KMS-11 (cell line): ENCODE results near the gene NCAN.

Experiments used
- H2AFZ ChIP-seq: fragments of 200-600 bp; sonication (generic); 2 replicates; pipeline ENCODE4 v1.6.1; 2016; ENCODE audit warnings: antibody characterized with exemption, mixed run types, low read depth
- H3K27ac ChIP-seq: fragments of 200-600 bp; sonication (generic); 2 replicates; pipeline ENCODE4 v1.6.1; 2016; ENCODE audit warnings: mild to moderate bottlenecking, mixed run types
- H3K27me3 ChIP-seq: fragments of 200-600 bp; sonication (generic); 2 replicates; pipeline ENCODE4 v1.6.1; 2017; ENCODE audit warnings: mild to moderate bottlenecking, low read depth, mixed run types, moderate library complexity; ENCODE audit not compliant: insufficient read depth
- H3K36me3 ChIP-seq: fragments of 200-600 bp; sonication (generic); 2 replicates; pipeline ENCODE4 v1.6.1; 2017; ENCODE audit warnings: mild to moderate bottlenecking, mixed run types; ENCODE audit not compliant: insufficient read depth
- H3K4me1 ChIP-seq: fragments of 200-600 bp; sonication (generic); 2 replicates; pipeline ENCODE4 v1.6.1; 2016; ENCODE audit warnings: mild to moderate bottlenecking, low read depth, mixed run types; ENCODE audit not compliant: poor library complexity, severe bottlenecking
- H3K4me2 ChIP-seq: fragments of 200-600 bp; sonication (generic); 2 replicates; pipeline ENCODE4 v1.7.0; 2016; ENCODE audit warnings: mild to moderate bottlenecking, mixed run types
- H3K4me3 ChIP-seq: fragments of 200-600 bp; sonication (generic); IDR thresholded peaks from 2 replicates; pipeline ENCODE4 v1.6.1; 2017; ENCODE audit warnings: low read depth, low read length, mixed read lengths; ENCODE audit not compliant: insufficient read depth
- H3K79me2 ChIP-seq: fragments of 200-600 bp; sonication (generic); 2 replicates; pipeline ENCODE4 v1.6.1; 2016; ENCODE audit warnings: low read depth, mixed run types; ENCODE audit not compliant: insufficient read depth
- H3K9ac ChIP-seq: fragments of 200-600 bp; sonication (generic); 2 replicates; pipeline ENCODE4 v1.6.1; 2016; ENCODE audit warnings: mild to moderate bottlenecking, mixed run types
- H4K20me1 ChIP-seq: fragments of 200-600 bp; sonication (generic); 2 replicates; pipeline ENCODE4 v1.6.1; 2016; ENCODE audit warnings: mild to moderate bottlenecking, mixed run types; ENCODE audit not compliant: insufficient read depth
- TF ChIP-seq, protein P1 (sequence below): fragments of 200-600 bp; sonication (generic); conservative IDR thresholded peaks from 2 replicates; pipeline ENCODE4 v1.6.1; 2017; ENCODE audit warnings: low read depth, mild to moderate bottlenecking, antibody characterized with exemption, low read length, moderate library complexity, mixed read lengths

Gene NCAN

DNA sequence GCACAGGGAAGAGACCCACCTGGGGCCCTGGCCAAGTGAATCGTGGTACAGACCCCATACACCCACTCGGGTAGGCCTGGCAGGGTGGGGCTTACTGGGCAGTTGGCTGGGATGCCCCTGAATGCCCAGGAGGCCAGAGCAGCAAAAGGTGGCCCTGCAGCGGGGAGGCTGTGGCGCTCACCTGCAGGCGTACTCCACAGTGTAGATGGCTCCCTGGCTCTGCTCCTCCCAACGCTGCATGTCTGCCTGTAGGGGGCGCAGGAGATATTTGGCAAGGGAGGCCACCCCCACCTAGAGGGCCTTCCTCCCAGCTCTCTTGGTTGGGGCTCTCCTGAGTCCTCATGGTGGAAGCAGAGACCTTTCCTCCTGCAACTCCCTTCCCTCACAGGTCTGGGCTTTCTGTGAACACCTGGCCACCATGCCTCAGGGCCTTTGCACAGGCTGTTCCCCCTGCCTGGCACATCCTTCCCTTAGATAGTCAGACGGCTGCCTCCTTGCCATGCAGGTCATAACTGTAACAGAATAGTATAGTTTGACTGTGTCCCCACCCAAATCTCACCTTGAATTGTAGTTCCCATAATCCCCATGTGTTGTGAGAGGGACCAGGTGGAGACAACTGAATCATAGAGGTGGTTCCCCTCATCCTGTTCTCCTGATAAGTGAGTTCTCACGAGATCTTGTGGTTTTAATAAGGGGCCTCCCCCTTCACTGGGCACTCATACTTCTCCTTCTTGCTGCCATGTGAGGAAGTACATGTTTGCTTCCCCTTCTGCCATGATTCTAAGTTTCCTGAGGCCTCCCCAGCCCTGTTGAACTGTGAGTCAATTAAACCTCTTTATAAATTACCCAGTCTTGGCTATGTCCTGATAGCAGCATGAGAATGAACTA, 25.7 kb upstream of the NCAN start:
- H3K27ac ChIP-seq = no peak overlapping the region

DNA sequence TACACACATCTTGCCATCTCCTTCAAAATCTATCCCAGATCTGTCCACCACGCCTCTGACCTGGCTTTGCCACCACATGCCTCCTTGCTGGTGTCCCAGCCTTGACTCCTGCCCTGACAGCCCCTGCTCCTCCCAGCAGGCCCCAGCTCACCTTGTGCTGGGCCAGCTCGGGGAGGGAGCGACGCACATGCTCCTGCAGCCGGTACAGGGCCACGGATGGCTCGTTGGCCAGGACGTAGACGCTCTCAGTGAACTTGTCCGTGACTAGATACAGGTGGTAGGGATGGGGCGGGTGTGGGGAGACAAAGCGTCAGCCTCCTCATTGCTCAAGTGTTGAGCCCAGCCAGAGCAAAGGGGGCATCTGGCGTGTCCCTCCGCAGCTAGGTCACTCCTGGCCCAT, 25.0 kb upstream of the NCAN start:
- Histone ChIP-seq H3K4me2 (no peak overlapping the region), H3K4me1 (peaks cover 12% of the 10 kb centered on the region), H3K4me3 (no peak overlapping the region)

More for the DNA sequence above, 25.7 kb upstream of the NCAN start:
- Histone ChIP-seq H3K4me3 (no peak overlapping the region), H4K20me1 (no peaks in the 10 kb centered on the region), H3K9ac (no peak overlapping the region), H3K79me2 (peaks cover 18% of the 10 kb centered on the region), H3K27me3 (no peaks in the 10 kb centered on the region), H3K36me3 (no peaks in the 10 kb centered on the region), H3K4me1 (peaks cover 17% of the 10 kb centered on the region), H2AFZ (no peak overlapping the region), H3K4me2 (no peak overlapping the region)
- TF ChIP-seq, protein P1, sequence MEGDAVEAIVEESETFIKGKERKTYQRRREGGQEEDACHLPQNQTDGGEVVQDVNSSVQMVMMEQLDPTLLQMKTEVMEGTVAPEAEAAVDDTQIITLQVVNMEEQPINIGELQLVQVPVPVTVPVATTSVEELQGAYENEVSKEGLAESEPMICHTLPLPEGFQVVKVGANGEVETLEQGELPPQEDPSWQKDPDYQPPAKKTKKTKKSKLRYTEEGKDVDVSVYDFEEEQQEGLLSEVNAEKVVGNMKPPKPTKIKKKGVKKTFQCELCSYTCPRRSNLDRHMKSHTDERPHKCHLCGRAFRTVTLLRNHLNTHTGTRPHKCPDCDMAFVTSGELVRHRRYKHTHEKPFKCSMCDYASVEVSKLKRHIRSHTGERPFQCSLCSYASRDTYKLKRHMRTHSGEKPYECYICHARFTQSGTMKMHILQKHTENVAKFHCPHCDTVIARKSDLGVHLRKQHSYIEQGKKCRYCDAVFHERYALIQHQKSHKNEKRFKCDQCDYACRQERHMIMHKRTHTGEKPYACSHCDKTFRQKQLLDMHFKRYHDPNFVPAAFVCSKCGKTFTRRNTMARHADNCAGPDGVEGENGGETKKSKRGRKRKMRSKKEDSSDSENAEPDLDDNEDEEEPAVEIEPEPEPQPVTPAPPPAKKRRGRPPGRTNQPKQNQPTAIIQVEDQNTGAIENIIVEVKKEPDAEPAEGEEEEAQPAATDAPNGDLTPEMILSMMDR = peak; percentile 77

DNA sequence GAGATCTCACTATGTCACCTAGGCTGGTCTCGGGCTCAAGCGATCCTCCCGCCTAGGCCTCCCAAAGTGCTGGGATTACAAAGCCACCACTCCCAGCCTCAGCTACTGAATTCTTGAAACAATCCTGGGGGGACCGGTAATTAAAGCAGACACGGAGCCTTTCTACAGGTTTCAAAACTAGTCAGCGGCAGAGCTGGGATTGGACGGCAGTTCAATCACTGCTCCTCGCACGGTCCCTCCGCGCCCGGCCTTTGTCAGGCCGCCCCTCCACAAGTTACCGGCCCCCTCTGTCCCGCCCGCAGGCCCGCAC, 20.0 kb upstream of the NCAN start:
- no peaks in the 10 kb centered on the region for H4K20me1 ChIP-seq
- peak overlapping the region; percentile 98 for H2AFZ ChIP-seq
- TF ChIP-seq, protein P1 = no peak
- no peaks in the 10 kb centered on the region for H3K36me3 ChIP-seq
- peak overlapping the region; percentile 96 for H3K4me2 ChIP-seq
- peaks cover 21% of the 10 kb centered on the region for H3K4me1 ChIP-seq
- H3K4me3 ChIP-seq = peak overlapping the region; percentile 16
- peaks cover 33% of the 10 kb centered on the region for H3K79me2 ChIP-seq
- H3K27me3 ChIP-seq = no peaks in the 10 kb centered on the region
- H3K9ac ChIP-seq = peak overlapping the region; percentile 81
- peak overlapping the region; percentile 87 for H3K27ac ChIP-seq

More for the DNA sequence above, 25.0 kb upstream of the NCAN start:
- no peaks in the 10 kb centered on the region for H4K20me1 ChIP-seq
- H3K27ac ChIP-seq = no peak overlapping the region
- H3K36me3 ChIP-seq = no peaks in the 10 kb centered on the region
- TF ChIP-seq, protein P1 = no peak
- H3K27me3 ChIP-seq = no peaks in the 10 kb centered on the region
- no peak overlapping the region for H2AFZ ChIP-seq
- H3K9ac ChIP-seq = no peak overlapping the region
- peaks cover 25% of the 10 kb centered on the region for H3K79me2 ChIP-seq

DNA sequence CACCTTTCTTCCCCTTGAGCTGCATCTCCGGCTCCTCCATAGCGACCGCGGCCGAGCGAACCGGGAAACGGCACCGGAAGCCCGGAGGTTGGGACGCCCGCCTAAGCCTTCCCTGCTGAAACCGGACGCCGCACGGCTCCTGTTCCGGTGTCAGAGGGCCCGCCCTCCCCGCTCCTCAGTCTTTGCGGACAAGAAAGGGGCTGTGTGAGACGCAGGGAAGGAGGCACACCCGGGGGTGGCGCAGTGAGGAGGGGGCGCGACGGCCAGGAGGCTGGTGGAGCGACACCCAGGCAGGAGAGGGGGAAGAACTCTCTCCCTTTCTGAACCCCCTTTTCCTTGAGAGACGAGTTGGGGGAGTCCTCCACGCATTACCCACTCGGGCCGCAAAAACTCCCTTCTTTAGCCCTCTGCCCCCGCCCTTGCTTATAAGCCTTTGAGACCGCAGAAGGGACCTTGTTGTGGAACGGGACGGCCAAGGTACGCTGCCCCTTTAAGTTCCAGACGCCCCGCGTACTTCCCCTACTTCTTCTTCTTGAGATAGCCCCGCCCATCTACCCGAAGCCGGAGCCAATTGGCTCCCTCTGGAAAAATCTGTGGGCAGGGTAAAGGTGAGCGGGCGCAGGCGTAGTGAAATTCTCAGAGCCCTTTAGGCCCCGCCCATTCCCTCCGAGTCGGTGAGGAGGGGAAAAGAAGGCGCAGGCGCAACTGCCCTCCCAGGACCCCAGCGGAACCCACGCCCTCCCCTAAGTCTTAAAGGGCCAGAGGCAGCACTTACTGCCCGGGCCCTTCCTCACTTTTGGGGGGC, 19.5 kb upstream of the NCAN start, which contains the start of the genes BORCS8 and RFXANK:
TSS of gene BORCS8 (minus strand) at position 75 of the 805 bp plus-strand sequence. CDS start at position 40, 35 bp downstream.
TSS of gene RFXANK (plus strand) at position 181 of the 805 bp plus-strand sequence. CDS start 1,689 bp downstream, outside the sequence.
- peaks cover 33% of the 10 kb centered on the region for H3K79me2 ChIP-seq
- no peaks in the 10 kb centered on the region for H3K36me3 ChIP-seq
- peaks cover 21% of the 10 kb centered on the region for H3K4me1 ChIP-seq
- H4K20me1 ChIP-seq = no peaks in the 10 kb centered on the region
- peak within 1 kb of the TSS; percentile 87 for H3K27ac ChIP-seq
- peak within 1 kb of the TSS; percentile 16 for H3K4me3 ChIP-seq
- peak within 1 kb of the TSS; percentile 81 for H3K9ac ChIP-seq
- H3K4me2 ChIP-seq = peak within 1 kb of the TSS; percentile 96
- H2AFZ ChIP-seq = peak within 1 kb of the TSS; percentile 98
- TF ChIP-seq, protein P1 = no peak
- no peaks in the 10 kb centered on the region for H3K27me3 ChIP-seq
